T-cell (primary cell): ENCODE measurements around the gene AMOTL2. TPM values are rescaled to one million over a fixed set of nuclear protein-coding genes. Genes with fewer than 3 reads are reported as not detected.

ENCODE experiments used
- ATAC-seq, 4 experiments: fragments of 200-7000 bp in 3 of 4; fragments of 150-1000 bp in 1 of 4; cut with Tn5 transposase; replicated peaks in 1 of 4; 1 replicate in 3 of 4; 2 replicates in 1 of 4; pipeline ENCODE4 v1.10.0; 2021; ENCODE audit warnings: moderate library complexity in 3 of 4, mild to moderate bottlenecking in 2 of 4, moderate number of reproducible peaks in 1 of 4
- CTCF ChIA-PET, 2 donors: fragments of 300-600 bp; sonication (Branson Sonifier 250); formaldehyde crosslinking; loops; one replicate each; lab custom pipeline; 2022; ENCODE audit warnings: antibody characterized with exemption in 2 of 2; lab: Charles Lee
- POLR2A ChIA-PET, 2 donors: fragments of 300-600 bp; sonication (Branson Sonifier 250); formaldehyde crosslinking; loops; one replicate each; lab custom pipeline; 2022; ENCODE audit warnings: antibody characterized with exemption in 2 of 2; lab: Charles Lee
- DNase-seq, 35 experiments: peaks; one replicate each; pipeline versions ENCODE4 v3.0.0 to v3.0.0-alpha.2; 2013 to 2023
- H3K27ac ChIP-seq: one replicate; pipeline ENCODE4 v1.5.1; 2013; ENCODE audit warnings: low read length
- H3K27me3 ChIP-seq, 2 experiments: replicated peaks in 1 of 2; 1 replicate in 1 of 2; 2 replicates in 1 of 2; pipeline versions ENCODE4 v1.6.1 to v1.7.0; 2013; ENCODE audit warnings: low read length in 1 of 2, mixed read lengths in 1 of 2; ENCODE audit not compliant: control insufficient read depth in 2 of 2, insufficient read depth in 2 of 2; ENCODE audit errors: extremely low read depth in 1 of 2
- H3K36me3 ChIP-seq, 2 donors: 1 replicate in 1 of 2; 2 replicates in 1 of 2; pipeline versions ENCODE4 v1.6.1 to v1.7.0; 2013; ENCODE audit warnings: low read length in 1 of 2; ENCODE audit not compliant: control insufficient read depth in 2 of 2, insufficient read depth in 1 of 2; ENCODE audit errors: extremely low read depth in 1 of 2
- H3K4me1 ChIP-seq, 2 experiments: 1 replicate in 1 of 2; 2 replicates in 1 of 2; pipeline versions ENCODE4 v1.6.1 to v1.7.0; 2013; ENCODE audit warnings: low read length in 2 of 2, mixed read lengths in 1 of 2; ENCODE audit not compliant: insufficient read depth in 2 of 2, control insufficient read depth in 1 of 2; ENCODE audit errors: extremely low read depth in 1 of 2
- H3K4me3 ChIP-seq, 2 donors: 1 replicate in 1 of 2; 2 replicates in 1 of 2; pipeline versions ENCODE4 v1.5.1 to v1.7.0; 2013; ENCODE audit warnings: mild to moderate bottlenecking in 2 of 2, low read length in 1 of 2, moderate library complexity in 1 of 2; ENCODE audit not compliant: control insufficient read depth in 1 of 2; ENCODE audit errors: extremely low read depth in 1 of 2
- H3K9me3 ChIP-seq: 2 replicates; pipeline ENCODE4 v1.7.0; 2013
- H3K27ac Mint-ChIP-seq, 2 donors: one replicate each; pipeline ENCODE4 v1.8.0; 2020 to 2021; ENCODE audit warnings: mild to moderate bottlenecking in 2 of 2, mixed read lengths in 2 of 2
- H3K27me3 Mint-ChIP-seq, 2 donors: one replicate each; pipeline ENCODE4 v1.8.0; 2021 to 2022; ENCODE audit warnings: mixed read lengths in 2 of 2
- H3K36me3 Mint-ChIP-seq: one replicate; pipeline ENCODE4 v1.8.0; 2021; ENCODE audit warnings: mixed read lengths
- H3K4me1 Mint-ChIP-seq, 3 donors: one replicate each; pipeline ENCODE4 v1.8.0; 2020 to 2022; ENCODE audit warnings: mixed read lengths in 3 of 3, mild to moderate bottlenecking in 1 of 3
- H3K4me3 Mint-ChIP-seq, 3 donors: one replicate each; pipeline ENCODE4 v1.8.0; 2020 to 2022; ENCODE audit warnings: mild to moderate bottlenecking in 3 of 3, mixed read lengths in 3 of 3, moderate library complexity in 3 of 3
- H3K9me3 Mint-ChIP-seq, 3 donors: one replicate each; pipeline ENCODE4 v1.8.0; 2020 to 2022; ENCODE audit warnings: mixed read lengths in 3 of 3
- WGBS: methylation state at CpG from one replicate; pipeline ENCODE4 v1.1.5; 2013; ENCODE audit warnings: missing lambda C conversion rate; ENCODE audit not compliant: insufficient coverage; 5-methylcytosine and 5-hydroxymethylcytosine counted together
- total RNA-seq, 35 experiments: library from RNA in 6 of 35; stranded (reverse) in 6 of 35; fragments of 120-200 nt in 1 of 35; gene quantifications; one replicate each; pipeline versions ENCODE4 v1.2.1 to v1.2.4 and lab custom pipeline; 2013 to 2026

Gene AMOTL2
- total RNA-seq, 5 donors from 2014 or later (not counting 1 experiment from before 2014, with no cell fraction given) = 0.20 to 0.96 (median 0.76) TPM; not detected in 2

GRCh38 chr3:134330883-134331810 is 43.1 kb downstream of the AMOTL2 start:
- Histone ChIP-seq H3K27ac (no peak overlapping the region), H3K36me3 (no peaks in the 10 kb centered on the region), H3K27me3 (peaks cover 0 to 20% of the 10 kb centered on the region in 2 experiments), H3K9me3 (no peaks in the 10 kb centered on the region), H3K4me3 (no peak overlapping the region), H3K4me1 (no peaks in the 10 kb centered on the region)
- POLR2A ChIA-PET = no interaction called here
- H3K27me3 Mint-ChIP-seq = peaks cover 5 to 8% of the 10 kb centered on the region in 2 donors
- no peak overlapping the region for H3K4me3 Mint-ChIP-seq
- no peaks in the 10 kb centered on the region for H3K9me3 Mint-ChIP-seq
- H3K4me1 Mint-ChIP-seq = no peaks in the 10 kb centered on the region
- H3K36me3 Mint-ChIP-seq = no peaks in the 10 kb centered on the region
- WGBS = 66% methylated on average over 3 of the region's 6 CpGs
- H3K27ac Mint-ChIP-seq = no peak overlapping the region
- ATAC-seq = no peak
- DNase-seq = no peak
- CTCF ChIA-PET = no interaction called here

GRCh38 chr3:134328846-134329245 is 45.4 kb downstream of the AMOTL2 start:
- Histone ChIP-seq H3K27me3 (peaks cover 0 to 25% of the 10 kb centered on the region in 2 experiments), H3K4me1 (no peaks in the 10 kb centered on the region), H3K36me3 (no peaks in the 10 kb centered on the region), H3K4me3 (no peak overlapping the region), H3K9me3 (no peaks in the 10 kb centered on the region), H3K27ac (no peak overlapping the region)
- no CpG with 5 or more reads among the region's 1 CpG for WGBS
- Mint-ChIP-seq H3K27me3 (peaks cover 8 to 14% of the 10 kb centered on the region in 2 donors), H3K4me3 (no peak overlapping the region), H3K4me1 (no peaks in the 10 kb centered on the region), H3K36me3 (no peaks in the 10 kb centered on the region), H3K9me3 (no peaks in the 10 kb centered on the region), H3K27ac (no peak overlapping the region)
- POLR2A ChIA-PET = interaction anchor here in 1 of 2 donors (0.7 kb wide), 1 partner anchor 57 kb away, joined by 7 read pairs; no protein-coding TSS in a partner anchor
- ATAC-seq (no peak), DNase-seq (no peak)
- CTCF ChIA-PET = interaction anchor here in 1 of 2 donors (0.7 kb wide), 1 partner anchor 117 kb away, joined by 3 read pairs; no protein-coding TSS in a partner anchor

GRCh38 chr3:134328147-134328591 is 46.1 kb downstream of the AMOTL2 start:
- H3K9me3 Mint-ChIP-seq = no peaks in the 10 kb centered on the region
- H3K36me3 Mint-ChIP-seq = no peaks in the 10 kb centered on the region
- DNase-seq (no peak), ATAC-seq (no peak)
- POLR2A ChIA-PET = no interaction called here
- no peak overlapping the region for H3K4me3 Mint-ChIP-seq
- no peaks in the 10 kb centered on the region for H3K36me3 ChIP-seq
- H3K27ac ChIP-seq = no peak overlapping the region
- H3K4me1 Mint-ChIP-seq = no peaks in the 10 kb centered on the region
- no peak overlapping the region for H3K27ac Mint-ChIP-seq
- H3K9me3 ChIP-seq = no peaks in the 10 kb centered on the region
- H3K4me3 ChIP-seq = no peak overlapping the region
- no peaks in the 10 kb centered on the region for H3K4me1 ChIP-seq
- H3K27me3 Mint-ChIP-seq = peaks cover 9 to 14% of the 10 kb centered on the region in 2 donors
- 76% methylated on average over 4 of the region's 6 CpGs for WGBS
- peaks cover 0 to 20% of the 10 kb centered on the region in 2 experiments for H3K27me3 ChIP-seq
- CTCF ChIA-PET = interaction anchor here in 1 of 2 donors (0.7 kb wide), 1 partner anchor 118 kb away, joined by 3 read pairs; no protein-coding TSS in a partner anchor

- no peaks in the 10 kb centered on the region for H3K4me1 ChIP-seq
- H3K9me3 Mint-ChIP-seq = no peaks in the 10 kb centered on the region
- no peaks in the 10 kb centered on the region for H3K36me3 Mint-ChIP-seq
- H3K9me3 ChIP-seq = no peaks in the 10 kb centered on the region
- no peak overlapping the region for H3K4me3 ChIP-seq
- H3K4me1 Mint-ChIP-seq = no peaks in the 10 kb centered on the region
- no peak overlapping the region for H3K27ac ChIP-seq
- CTCF ChIA-PET = no interaction called here
- H3K27ac Mint-ChIP-seq = no peak overlapping the region
- peaks cover 12 to 14% of the 10 kb centered on the region in 2 donors for H3K27me3 Mint-ChIP-seq
- H3K27me3 ChIP-seq = peaks cover 0 to 20% of the 10 kb centered on the region in 2 experiments
- no peak overlapping the region for H3K4me3 Mint-ChIP-seq
- POLR2A ChIA-PET = no interaction called here
- no CpG with 5 or more reads among the region's 4 CpGs for WGBS
- ATAC-seq (no peak), DNase-seq (no peak)
- no peaks in the 10 kb centered on the region for H3K36me3 ChIP-seq
Observed at GRCh38 chr3:134327594-134327975, 46.7 kb downstream of the AMOTL2 start.

GRCh38 chr3:134326760-134327593 is 47.3 kb downstream of the AMOTL2 start:
- Histone ChIP-seq H3K9me3 (no peaks in the 10 kb centered on the region), H3K27me3 (peaks cover 0 to 20% of the 10 kb centered on the region in 2 experiments), H3K36me3 (no peaks in the 10 kb centered on the region), H3K4me1 (no peaks in the 10 kb centered on the region), H3K4me3 (no peak overlapping the region), H3K27ac (no peak overlapping the region)
- H3K27me3 Mint-ChIP-seq = peaks cover 11 to 14% of the 10 kb centered on the region in 2 donors
- H3K9me3 Mint-ChIP-seq = no peaks in the 10 kb centered on the region
- DNase-seq = no peak
- CTCF ChIA-PET = no interaction called here
- 88% methylated on average over 6 of the region's 10 CpGs for WGBS
- no peak for ATAC-seq
- H3K4me1 Mint-ChIP-seq = no peaks in the 10 kb centered on the region
- H3K4me3 Mint-ChIP-seq = no peak overlapping the region
- POLR2A ChIA-PET = no interaction called here
- no peaks in the 10 kb centered on the region for H3K36me3 Mint-ChIP-seq
- H3K27ac Mint-ChIP-seq = no peak overlapping the region

- H3K4me1 Mint-ChIP-seq = no peaks in the 10 kb centered on the region
- H3K4me3 Mint-ChIP-seq = no peak overlapping the region
- H3K27me3 ChIP-seq = peaks cover 0 to 20% of the 10 kb centered on the region in 2 experiments
- CTCF ChIA-PET = interaction anchor here in 1 of 2 donors (0.6 kb wide), 1 partner anchor 220 kb away, joined by 3 read pairs; no protein-coding TSS in a partner anchor
- H3K4me1 ChIP-seq = no peaks in the 10 kb centered on the region
- no peak overlapping the region for H3K27ac ChIP-seq
- 64% methylated on average over 11 of the region's 11 CpGs for WGBS
- no peak for ATAC-seq
- no peak overlapping the region for H3K27ac Mint-ChIP-seq
- no peaks in the 10 kb centered on the region for H3K36me3 Mint-ChIP-seq
- no peak overlapping the region for H3K4me3 ChIP-seq
- no peaks in the 10 kb centered on the region for H3K36me3 ChIP-seq
- H3K9me3 Mint-ChIP-seq = no peaks in the 10 kb centered on the region
- H3K9me3 ChIP-seq = no peaks in the 10 kb centered on the region
- H3K27me3 Mint-ChIP-seq = peaks cover 9 to 14% of the 10 kb centered on the region in 2 donors
- no peak for DNase-seq
- POLR2A ChIA-PET = no interaction called here
Observed at GRCh38 chr3:134326126-134326525, 48.1 kb downstream of the AMOTL2 start.
